HG02870 (cell line): ENCODE results near the gene KCNG1.
A peak's percentile ranks its signal among the peaks of the same experiment; 100 is the strongest.
"Not testable (repeated sequence)": the region's sequence is repeated elsewhere in the genome, so short reads cannot be mapped to it uniquely, and the experiment has no call there.

Experiments used
- ATAC-seq: cut with Tn5 transposase; IDR thresholded peaks from one replicate; pipeline ENCODE4 v1.9.1; 2021; ENCODE audit warnings: mild to moderate bottlenecking, moderate library complexity; ENCODE audit not compliant: unreplicated experiment

Gene KCNG1

GRCh38 chr20:50992336-50992732, 30.6 kb downstream of the KCNG1 start:
- no peak for ATAC-seq

GRCh38 chr20:50991076-50991475, 31.8 kb downstream of the KCNG1 start:
- no peak for ATAC-seq

- peak; percentile 65 for ATAC-seq
Observed at GRCh38 chr20:50987493-50988210, 35.3 kb downstream of the KCNG1 start.

DNA sequence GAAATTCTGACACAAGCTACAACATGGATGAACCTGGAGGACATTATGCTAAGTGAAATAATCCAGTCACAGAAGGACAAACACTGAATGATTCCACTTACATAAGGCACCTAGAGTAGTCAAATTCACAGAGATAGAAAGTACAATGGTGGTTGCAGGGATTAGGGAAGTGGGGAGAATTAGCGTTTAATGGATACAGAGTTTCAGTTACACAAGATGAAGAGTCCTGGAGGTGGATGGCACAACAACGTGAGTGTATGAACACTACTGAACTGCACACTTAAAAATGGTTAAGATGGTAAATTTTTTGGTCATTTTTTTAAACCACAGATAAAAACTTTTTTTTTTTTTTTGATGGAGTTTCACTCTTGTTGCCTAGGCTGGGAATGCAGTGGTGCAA, 39.6 kb downstream of the KCNG1 start:
- no peak for ATAC-seq

DNA sequence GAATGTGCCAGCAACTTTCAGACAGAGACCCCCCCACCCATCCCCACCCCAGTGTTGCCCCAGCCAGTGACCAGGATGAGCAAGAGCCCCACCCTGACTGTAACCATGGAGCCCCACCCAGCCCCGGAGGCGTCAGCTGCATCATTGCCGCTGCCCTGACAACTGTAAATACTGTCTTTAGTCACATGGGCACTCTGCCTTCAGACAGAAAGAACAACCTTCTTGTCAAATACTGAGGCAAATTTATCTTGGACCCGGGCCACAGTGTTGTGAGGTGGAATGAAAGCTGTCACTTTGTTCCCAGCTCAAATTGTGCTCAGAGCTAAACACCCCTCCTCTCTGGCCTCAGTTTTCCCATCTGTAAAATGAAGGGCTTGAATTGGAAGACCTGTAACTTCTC, 40.5 kb downstream of the KCNG1 start:
- ATAC-seq = no peak

GRCh38 chr20:50981714-50982048, 41.2 kb downstream of the KCNG1 start:
- ATAC-seq = no peak

DNA sequence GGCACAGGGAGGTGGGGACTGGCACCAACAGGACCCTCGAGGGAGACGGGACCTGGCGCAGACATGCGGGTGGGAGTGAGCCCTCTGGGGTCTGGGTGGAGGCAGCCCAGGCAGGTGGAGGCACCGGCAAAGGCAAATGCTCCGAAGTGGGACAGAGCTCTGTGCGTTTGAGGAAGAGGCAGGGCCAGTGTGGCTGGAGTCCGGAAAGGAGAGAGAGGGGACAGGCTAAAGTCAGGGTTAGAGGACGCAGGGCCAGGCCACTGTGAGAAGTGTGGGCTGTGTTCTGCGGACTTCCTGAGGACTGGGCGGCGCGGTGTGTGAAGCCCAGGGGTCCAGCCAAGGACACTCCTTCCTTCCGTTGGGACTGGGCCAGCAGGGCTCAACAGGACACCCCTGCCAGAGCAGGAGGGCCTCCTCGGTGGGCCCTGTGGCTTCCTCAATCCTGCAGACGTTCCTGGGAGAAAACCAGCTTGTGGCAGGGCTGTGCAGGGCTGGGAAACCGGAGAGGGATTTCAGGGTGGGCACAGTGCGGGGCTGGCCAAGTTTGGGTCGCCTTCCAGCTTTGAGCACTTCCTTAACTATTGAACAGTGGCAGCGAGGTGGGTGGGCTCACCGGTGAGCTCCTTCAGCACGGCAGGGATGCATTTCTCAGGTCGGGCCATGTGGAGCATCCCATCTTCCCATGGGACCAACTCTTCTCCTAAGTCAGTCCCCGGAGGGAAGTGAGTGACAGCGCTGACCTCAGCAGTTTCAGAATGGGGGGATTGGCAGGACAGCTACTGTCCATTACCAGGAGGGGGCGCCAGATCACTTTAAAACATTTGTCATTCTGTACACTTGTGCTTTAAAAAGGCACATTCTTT, 41.8 kb downstream of the KCNG1 start:
- ATAC-seq = no peak

- no peak for ATAC-seq
Observed at GRCh38 chr20:50980071-50980681, 42.7 kb downstream of the KCNG1 start.

- ATAC-seq = not testable (repeated sequence)
Observed at GRCh38 chr20:50978533-50978932, 44.4 kb downstream of the KCNG1 start.

- no peak for ATAC-seq
Observed at GRCh38 chr20:50977066-50978021, 45.6 kb downstream of the KCNG1 start.

- ATAC-seq = no peak
Observed at GRCh38 chr20:50975701-50976330, 47.1 kb downstream of the KCNG1 start.

GRCh38 chr20:50969912-50970311, 53.0 kb downstream of the KCNG1 start:
- ATAC-seq = no peak

GRCh38 chr20:50969435-50969834, 53.5 kb downstream of the KCNG1 start:
- no peak for ATAC-seq

- ATAC-seq = no peak
Observed at GRCh38 chr20:50968289-50968688, 54.6 kb downstream of the KCNG1 start.

DNA sequence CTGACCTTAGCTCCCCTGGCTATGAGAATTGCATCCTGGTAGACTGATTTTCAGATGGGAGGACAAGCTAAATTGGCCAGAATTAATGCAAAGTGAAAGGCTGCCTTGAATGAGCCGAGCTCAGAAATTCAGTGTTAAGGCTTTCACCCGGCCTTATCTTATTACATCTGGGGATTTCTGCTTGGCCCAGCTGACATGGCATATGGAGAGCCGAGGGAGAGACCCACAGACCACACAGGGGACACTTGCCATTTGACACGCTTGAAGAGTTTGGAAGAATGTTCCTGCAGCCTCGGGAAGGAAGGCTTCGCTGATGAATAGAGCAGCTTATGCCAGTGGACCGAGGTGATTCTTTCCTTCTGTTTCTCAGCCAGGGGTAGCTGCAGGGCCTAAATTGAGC, 55.3 kb downstream of the KCNG1 start:
- ATAC-seq = no peak

GRCh38 chr20:50959543-50960126, 63.3 kb downstream of the KCNG1 start:
- ATAC-seq = no peak

GRCh38 chr20:50958615-50959542, 64.0 kb downstream of the KCNG1 start, which contains the start of gene MOCS3:
Gene MOCS3 (plus strand): TSS chr20:50958818. CDS start chr20:50958843, 25 bp downstream.
- ATAC-seq = peak; percentile 84

DNA sequence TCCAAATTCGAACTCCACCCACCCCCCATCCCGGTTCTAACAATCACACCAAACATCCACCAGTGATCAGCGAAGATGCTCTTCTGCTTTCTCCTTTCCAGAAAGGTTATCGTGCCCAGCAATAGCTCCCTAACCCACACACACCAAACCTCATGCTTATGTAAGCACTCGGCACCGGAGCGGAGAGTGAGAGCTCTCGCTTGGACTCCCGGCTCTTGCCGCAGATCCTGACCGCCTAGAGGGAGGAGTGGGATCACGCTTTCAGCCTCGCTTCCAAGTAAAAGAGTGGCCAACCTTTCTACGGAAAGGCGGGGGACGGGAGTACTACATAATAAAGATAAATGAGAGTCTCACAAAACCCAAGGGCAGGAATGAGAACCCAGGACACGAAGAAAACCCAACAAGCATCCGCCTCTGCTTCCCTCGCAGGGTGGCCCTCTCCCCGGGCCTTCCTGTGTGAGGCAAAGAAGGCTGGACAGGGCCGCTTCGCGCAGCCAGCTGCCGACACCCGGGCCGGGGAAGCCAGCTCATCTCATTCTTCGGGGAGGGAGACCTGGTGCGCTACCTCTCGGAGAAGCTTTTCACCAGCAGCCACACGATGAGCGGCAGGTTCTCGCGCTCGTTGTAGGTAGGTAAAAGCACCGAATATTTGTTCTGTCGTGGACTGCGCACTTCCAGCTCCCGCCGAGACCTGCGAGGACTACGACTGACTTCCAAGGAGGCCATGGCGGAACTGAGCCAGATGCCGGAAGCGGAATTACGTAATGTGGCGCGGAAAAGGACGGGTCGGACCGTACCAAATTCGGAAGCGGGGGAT, 64.9 kb downstream of the KCNG1 start, which contains the start of gene DPM1:
TSS of gene DPM1 (minus strand) at position 735 of the 817 bp plus-strand sequence. CDS start at position 726, 9 bp downstream.
- peak; percentile 73 for ATAC-seq
